CD4-positive, CD25-positive, alpha-beta regulatory T cell (primary cell): ENCODE measurements around the gene EYA2. TPM values are rescaled to one million over a fixed set of nuclear protein-coding genes. Genes with fewer than 3 reads are reported as not detected.

Source experiments
- ATAC-seq, 2 donors: fragments of 150-1000 bp; cut with Tn5 transposase; one replicate each; pipeline ENCODE4 v1.10.0; 2021; ENCODE audit warnings: low read depth in 2 of 2, moderate number of reproducible peaks in 2 of 2, moderate library complexity in 1 of 2
- DNase-seq, 3 donors: peaks; one replicate each; pipeline versions ENCODE4 v3.0.0 to v3.0.0-alpha.2; 2012 to 2022; ENCODE audit warnings: mixed read lengths in 1 of 3
- H3K27ac ChIP-seq: one replicate; pipeline ENCODE4 v1.7.0; 2013; ENCODE audit warnings: mild to moderate bottlenecking, low read length; ENCODE audit not compliant: insufficient read depth, poor library complexity, severe bottlenecking
- H3K27me3 ChIP-seq: one replicate; pipeline ENCODE4 v1.7.0; 2013; ENCODE audit warnings: low read length; ENCODE audit not compliant: control insufficient read depth, insufficient read depth
- H3K36me3 ChIP-seq: one replicate; pipeline ENCODE4 v1.7.0; 2013; ENCODE audit warnings: mild to moderate bottlenecking, low read length, moderate library complexity; ENCODE audit not compliant: control insufficient read depth, insufficient read depth
- H3K4me1 ChIP-seq: 2 replicates; pipeline ENCODE4 v1.7.0; 2013; ENCODE audit warnings: mild to moderate bottlenecking, low read length; ENCODE audit not compliant: insufficient read depth, control insufficient read depth, poor library complexity, severe bottlenecking
- H3K4me3 ChIP-seq: one replicate; pipeline ENCODE4 v1.7.0; 2013; ENCODE audit warnings: low read depth, mild to moderate bottlenecking, low read length, moderate library complexity
- H3K9me3 ChIP-seq, 2 experiments: 1 replicate in 1 of 2; 2 replicates in 1 of 2; pipeline ENCODE4 v1.7.0; 2013; ENCODE audit warnings: low read length in 2 of 2, mild to moderate bottlenecking in 1 of 2, moderate library complexity in 1 of 2; ENCODE audit not compliant: control insufficient read depth in 2 of 2
- H3K27ac Mint-ChIP-seq, 3 donors: one replicate each; pipeline ENCODE4 v1.8.0; 2020 to 2022; ENCODE audit warnings: mild to moderate bottlenecking in 3 of 3, mixed read lengths in 3 of 3, moderate library complexity in 2 of 3
- H3K27me3 Mint-ChIP-seq: one replicate; pipeline ENCODE4 v1.8.0; 2022; ENCODE audit warnings: mild to moderate bottlenecking, mixed read lengths
- H3K36me3 Mint-ChIP-seq: one replicate; pipeline ENCODE4 v1.8.0; 2020; ENCODE audit warnings: mixed read lengths
- H3K4me1 Mint-ChIP-seq, 4 donors: one replicate each; pipeline ENCODE4 v1.8.0; 2020 to 2022; ENCODE audit warnings: mixed read lengths in 4 of 4, mild to moderate bottlenecking in 1 of 4
- H3K4me3 Mint-ChIP-seq, 4 donors: one replicate each; pipeline ENCODE4 v1.8.0; 2020 to 2022; ENCODE audit warnings: mild to moderate bottlenecking in 4 of 4, mixed read lengths in 4 of 4, moderate library complexity in 3 of 4
- H3K9me3 Mint-ChIP-seq, 7 donors: one replicate each; pipeline ENCODE4 v1.8.0; 2020 to 2022; ENCODE audit warnings: mixed read lengths in 7 of 7, mild to moderate bottlenecking in 3 of 7, moderate library complexity in 2 of 7
- polyA plus RNA-seq, 4 donors: library from polyadenylated mRNA; unstranded; fragments of 300-500 nt; fragmentation: Illumina TruSeq; gene quantifications; one replicate each; pipeline ENCODE4 v1.2.3, GENCODE V29; 2021
- total RNA-seq: library from RNA; stranded (reverse); gene quantifications from one replicate; pipeline ENCODE4 v1.2.3, GENCODE V29; 2022

The EYA2 gene
- total and polyA plus RNA-seq, 5 donors from 2014 or later, result not detected

GRCh38 chr20:46940616-46941015 is 46.0 kb downstream of the EYA2 start:
- no peak overlapping the region for H3K4me3 ChIP-seq
- no peaks in the 10 kb centered on the region for H3K27me3 ChIP-seq
- H3K36me3 ChIP-seq, result no peaks in the 10 kb centered on the region
- H3K27me3 Mint-ChIP-seq, result peaks cover 5% of the 10 kb centered on the region
- no peak overlapping the region for H3K27ac ChIP-seq
- no peaks in the 10 kb centered on the region for H3K36me3 Mint-ChIP-seq
- no peak overlapping the region for H3K27ac Mint-ChIP-seq
- no peak overlapping the region for H3K4me3 Mint-ChIP-seq
- no peaks in the 10 kb centered on the region for H3K4me1 Mint-ChIP-seq
- no peak for ATAC-seq
- no peaks in the 10 kb centered on the region for H3K4me1 ChIP-seq
- DNase-seq, result no peak
- H3K9me3 Mint-ChIP-seq, result no peaks in the 10 kb centered on the region
- H3K9me3 ChIP-seq, result no peaks in the 10 kb centered on the region

DNA sequence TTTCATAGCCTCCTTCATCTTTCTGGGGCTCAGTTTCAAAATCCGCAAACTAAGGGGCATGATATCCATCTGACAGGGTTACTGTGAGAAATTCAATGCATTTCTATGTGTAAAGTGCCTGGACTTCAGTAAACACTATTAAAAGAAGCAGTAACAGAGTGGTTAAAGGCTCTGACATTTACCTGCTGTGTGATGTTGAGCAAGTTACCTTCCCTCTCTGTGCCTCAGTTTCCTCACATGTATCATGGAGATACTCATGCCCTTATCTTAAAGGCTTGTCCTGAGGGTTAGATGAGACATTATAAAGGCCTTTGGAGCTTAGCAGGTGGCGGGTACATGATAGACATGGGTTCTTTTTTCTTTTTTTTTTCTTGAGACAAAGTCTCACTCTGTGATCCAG is 46.8 kb downstream of the EYA2 start:
- Histone ChIP-seq H3K27me3 (no peaks in the 10 kb centered on the region), H3K4me3 (no peak overlapping the region), H3K9me3 (no peaks in the 10 kb centered on the region), H3K4me1 (no peaks in the 10 kb centered on the region), H3K36me3 (no peaks in the 10 kb centered on the region), H3K27ac (no peak overlapping the region)
- Mint-ChIP-seq H3K27ac (no peak overlapping the region), H3K4me3 (no peak overlapping the region), H3K27me3 (peaks cover 5% of the 10 kb centered on the region), H3K4me1 (no peaks in the 10 kb centered on the region), H3K9me3 (no peaks in the 10 kb centered on the region), H3K36me3 (no peaks in the 10 kb centered on the region)
- DNase-seq (no peak), ATAC-seq (no peak)

DNA sequence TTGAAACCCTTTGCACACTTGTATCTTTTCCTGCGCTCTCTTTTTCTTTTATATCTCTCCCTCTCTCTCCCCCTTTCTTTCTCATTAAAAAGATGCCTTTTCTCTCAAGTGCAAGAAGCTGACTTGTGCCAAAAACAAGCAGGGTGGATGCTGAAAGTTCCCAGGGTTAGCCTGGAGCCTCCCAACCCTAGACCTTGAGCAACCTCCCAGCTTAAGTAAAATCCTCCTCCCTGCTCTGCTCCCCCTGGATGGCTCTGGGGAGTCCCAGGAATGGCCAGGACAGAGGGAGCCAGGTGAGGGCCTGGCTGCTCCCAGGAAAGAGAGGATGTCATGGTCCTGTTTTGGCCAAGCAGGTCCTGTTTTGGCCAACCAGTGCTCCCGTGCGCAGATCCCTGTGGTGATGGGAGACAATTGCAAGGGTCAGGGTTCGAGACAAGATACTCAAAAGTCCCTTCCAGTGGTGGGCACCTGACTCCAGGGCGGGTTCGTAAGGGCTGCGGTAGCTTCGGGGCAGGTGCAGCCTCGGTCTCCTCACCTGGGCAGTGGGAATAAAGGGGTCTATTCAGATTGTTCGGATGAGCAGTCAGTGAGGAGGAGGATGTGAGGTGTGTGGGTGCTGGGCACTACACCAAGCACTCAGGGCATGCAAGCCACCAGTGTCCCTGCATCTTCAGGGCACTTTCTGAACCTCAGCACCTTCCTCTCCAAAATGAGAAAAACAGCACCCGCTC is 49.4 kb downstream of the EYA2 start:
- no peak overlapping the region for H3K4me3 ChIP-seq
- no peaks in the 10 kb centered on the region for H3K27me3 ChIP-seq
- no peak overlapping the region for H3K27ac Mint-ChIP-seq
- no peak overlapping the region for H3K27ac ChIP-seq
- no peaks in the 10 kb centered on the region for H3K4me1 Mint-ChIP-seq
- no peak for ATAC-seq
- no peaks in the 10 kb centered on the region for H3K9me3 Mint-ChIP-seq
- H3K4me1 ChIP-seq, result no peaks in the 10 kb centered on the region
- no peaks in the 10 kb centered on the region for H3K9me3 ChIP-seq
- DNase-seq, result no peak
- H3K4me3 Mint-ChIP-seq, result no peak overlapping the region
- H3K27me3 Mint-ChIP-seq, result peaks cover 5% of the 10 kb centered on the region
- H3K36me3 ChIP-seq, result no peaks in the 10 kb centered on the region
- no peaks in the 10 kb centered on the region for H3K36me3 Mint-ChIP-seq

DNA sequence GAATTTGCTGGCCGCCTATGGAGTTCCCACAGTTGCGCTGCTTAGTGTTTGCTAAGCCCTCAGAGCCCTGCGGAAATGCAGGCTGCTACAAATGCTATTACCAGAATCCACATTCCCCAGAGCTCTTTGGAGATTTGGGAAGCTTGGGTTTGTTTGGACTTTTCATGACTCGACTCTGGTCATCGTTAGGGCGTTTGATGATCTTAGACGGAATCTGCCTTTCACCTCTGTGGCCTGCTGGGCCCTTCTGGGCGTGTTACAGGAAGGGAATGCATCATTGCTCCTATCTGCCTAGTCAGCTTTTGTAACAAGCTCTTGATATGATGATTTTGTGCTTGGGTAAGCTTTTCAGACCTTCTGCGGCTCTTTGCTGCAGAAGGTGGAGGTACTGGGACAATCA is 50.8 kb downstream of the EYA2 start:
- Mint-ChIP-seq H3K27ac (no peak overlapping the region), H3K4me3 (no peak overlapping the region), H3K27me3 (peaks cover 5% of the 10 kb centered on the region), H3K36me3 (no peaks in the 10 kb centered on the region), H3K4me1 (no peaks in the 10 kb centered on the region), H3K9me3 (no peaks in the 10 kb centered on the region)
- no peaks in the 10 kb centered on the region for H3K4me1 ChIP-seq
- no peak overlapping the region for H3K27ac ChIP-seq
- no peak overlapping the region for H3K4me3 ChIP-seq
- no peaks in the 10 kb centered on the region for H3K9me3 ChIP-seq
- no peak for DNase-seq
- ATAC-seq, result no peak
- no peaks in the 10 kb centered on the region for H3K27me3 ChIP-seq
- no peaks in the 10 kb centered on the region for H3K36me3 ChIP-seq

- H3K36me3 Mint-ChIP-seq, result no peaks in the 10 kb centered on the region
- Histone ChIP-seq H3K4me1 (no peaks in the 10 kb centered on the region), H3K4me3 (no peak overlapping the region), H3K36me3 (no peaks in the 10 kb centered on the region), H3K27ac (no peak overlapping the region), H3K27me3 (peaks cover under 1% of the 10 kb centered on the region), H3K9me3 (no peaks in the 10 kb centered on the region)
- H3K27ac Mint-ChIP-seq, result no peak overlapping the region
- H3K27me3 Mint-ChIP-seq, result peaks cover 5% of the 10 kb centered on the region
- H3K4me3 Mint-ChIP-seq, result no peak overlapping the region
- no peak for DNase-seq
- no peaks in the 10 kb centered on the region for H3K4me1 Mint-ChIP-seq
- no peaks in the 10 kb centered on the region for H3K9me3 Mint-ChIP-seq
- ATAC-seq, result no peak
These were observed 51.6 kb downstream of the EYA2 start for GRCh38 chr20:46946181-46946624.

GRCh38 chr20:46946796-46947195 is 52.2 kb downstream of the EYA2 start:
- Mint-ChIP-seq H3K4me3 (no peak overlapping the region), H3K9me3 (no peaks in the 10 kb centered on the region), H3K4me1 (no peaks in the 10 kb centered on the region), H3K27me3 (peaks cover 5% of the 10 kb centered on the region), H3K36me3 (no peaks in the 10 kb centered on the region), H3K27ac (no peak overlapping the region)
- Histone ChIP-seq H3K9me3 (no peaks in the 10 kb centered on the region), H3K4me3 (no peak overlapping the region), H3K36me3 (no peaks in the 10 kb centered on the region), H3K27me3 (peaks cover 2% of the 10 kb centered on the region), H3K4me1 (no peaks in the 10 kb centered on the region), H3K27ac (no peak overlapping the region)
- no peak for ATAC-seq
- no peak for DNase-seq

- Mint-ChIP-seq H3K27ac (no peak overlapping the region), H3K4me3 (no peak overlapping the region), H3K36me3 (no peaks in the 10 kb centered on the region), H3K4me1 (no peaks in the 10 kb centered on the region), H3K27me3 (peaks cover 5% of the 10 kb centered on the region), H3K9me3 (no peaks in the 10 kb centered on the region)
- no peaks in the 10 kb centered on the region for H3K9me3 ChIP-seq
- H3K27me3 ChIP-seq, result peaks cover 2% of the 10 kb centered on the region
- no peak overlapping the region for H3K4me3 ChIP-seq
- H3K36me3 ChIP-seq, result no peaks in the 10 kb centered on the region
- DNase-seq, result no peak
- no peaks in the 10 kb centered on the region for H3K4me1 ChIP-seq
- no peak for ATAC-seq
- H3K27ac ChIP-seq, result no peak overlapping the region
These were observed 53.4 kb downstream of the EYA2 start for GRCh38 chr20:46948081-46948480.

- no peak for DNase-seq
- H3K36me3 Mint-ChIP-seq, result no peaks in the 10 kb centered on the region
- Histone ChIP-seq H3K27ac (no peak overlapping the region), H3K4me3 (no peak overlapping the region), H3K9me3 (peaks cover 0 to 4% of the 10 kb centered on the region in 2 experiments), H3K27me3 (peaks cover 2% of the 10 kb centered on the region), H3K4me1 (no peaks in the 10 kb centered on the region), H3K36me3 (no peaks in the 10 kb centered on the region)
- peaks cover 4% of the 10 kb centered on the region for H3K27me3 Mint-ChIP-seq
- ATAC-seq, result no peak
- H3K27ac Mint-ChIP-seq, result no peak overlapping the region
- no peak overlapping the region for H3K4me3 Mint-ChIP-seq
- H3K4me1 Mint-ChIP-seq, result no peaks in the 10 kb centered on the region
- peaks cover 0 to 5% (median under 1%) of the 10 kb centered on the region in 7 donors for H3K9me3 Mint-ChIP-seq
These were observed 56.8 kb downstream of the EYA2 start for GRCh38 chr20:46951405-46951804.
